NCI-H69 (cell line): ENCODE measurements around the gene ZNF692.
"Not testable (repeated sequence)": the region's sequence is repeated elsewhere in the genome, so short reads cannot be mapped to it uniquely, and the experiment has no call there.

ENCODE experiments used
- DNase-seq: peaks from one replicate; lab custom pipeline; 2025; lab: John Stamatoyannopoulos, UW

ZNF692 gene

GRCh38 chr1:248810000-248810726 is 48.7 kb downstream of the ZNF692 start:
- DNase-seq, result no peak

- no peak for DNase-seq
Observed at GRCh38 chr1:248808876-248809275, 50.0 kb downstream of the ZNF692 start.

- DNase-seq, result peak; percentile 64
Observed at GRCh38 chr1:248807067-248807737, 51.7 kb downstream of the ZNF692 start.

- no peak for DNase-seq
Observed at GRCh38 chr1:248805876-248806275, 53.0 kb downstream of the ZNF692 start.

- no peak for DNase-seq
Observed at GRCh38 chr1:248804771-248805681, 53.9 kb downstream of the ZNF692 start.

- DNase-seq, result not testable (repeated sequence)
Observed at GRCh38 chr1:248803501-248803900, 55.4 kb downstream of the ZNF692 start.

- no peak for DNase-seq
Observed at GRCh38 chr1:248802454-248802853, 56.4 kb downstream of the ZNF692 start.

- DNase-seq, result no peak
Observed at GRCh38 chr1:248800459-248800858, 58.4 kb downstream of the ZNF692 start.
